ENCODE measurements around the gene LRRC47.

DNA sequence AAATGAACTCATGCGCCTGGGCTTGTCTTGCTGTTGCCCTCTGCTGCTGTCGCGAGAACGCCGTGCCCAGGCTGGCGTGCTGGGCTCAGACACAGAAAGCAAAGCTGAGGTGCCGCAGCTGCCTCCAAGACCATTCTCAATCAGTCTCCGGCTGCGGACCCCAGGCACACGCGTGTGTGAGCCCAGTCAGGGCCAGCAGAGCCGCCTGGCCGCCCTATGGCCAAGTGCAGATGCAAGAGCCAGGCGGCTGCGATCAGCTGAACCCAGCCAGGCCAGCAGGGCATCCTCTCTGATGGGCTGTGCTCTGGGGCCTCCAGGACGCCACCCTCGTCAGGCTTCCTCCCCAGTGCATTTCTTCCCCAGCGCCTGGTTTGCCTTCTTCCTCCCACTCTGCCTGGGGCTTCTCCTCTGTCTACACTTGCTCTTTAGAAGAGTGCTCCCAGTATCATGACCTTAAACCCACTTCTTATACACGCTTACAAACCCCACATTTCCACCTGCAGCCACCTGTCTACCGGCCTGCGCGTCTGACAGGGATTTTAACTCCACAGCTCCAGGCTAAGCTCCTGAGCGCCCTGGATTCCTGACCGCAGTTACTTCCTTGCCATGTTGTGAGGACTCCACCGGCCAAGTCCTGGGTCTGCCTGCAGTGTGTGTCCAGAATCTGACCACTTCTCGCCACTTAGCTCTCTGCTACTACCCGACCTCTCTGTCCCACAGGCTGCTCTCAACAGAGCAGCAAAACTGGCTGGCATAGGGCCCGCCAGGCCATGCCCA lies 21.7 kb upstream of the LRRC47 start:
- TF ChIP-seq, protein P1, sequence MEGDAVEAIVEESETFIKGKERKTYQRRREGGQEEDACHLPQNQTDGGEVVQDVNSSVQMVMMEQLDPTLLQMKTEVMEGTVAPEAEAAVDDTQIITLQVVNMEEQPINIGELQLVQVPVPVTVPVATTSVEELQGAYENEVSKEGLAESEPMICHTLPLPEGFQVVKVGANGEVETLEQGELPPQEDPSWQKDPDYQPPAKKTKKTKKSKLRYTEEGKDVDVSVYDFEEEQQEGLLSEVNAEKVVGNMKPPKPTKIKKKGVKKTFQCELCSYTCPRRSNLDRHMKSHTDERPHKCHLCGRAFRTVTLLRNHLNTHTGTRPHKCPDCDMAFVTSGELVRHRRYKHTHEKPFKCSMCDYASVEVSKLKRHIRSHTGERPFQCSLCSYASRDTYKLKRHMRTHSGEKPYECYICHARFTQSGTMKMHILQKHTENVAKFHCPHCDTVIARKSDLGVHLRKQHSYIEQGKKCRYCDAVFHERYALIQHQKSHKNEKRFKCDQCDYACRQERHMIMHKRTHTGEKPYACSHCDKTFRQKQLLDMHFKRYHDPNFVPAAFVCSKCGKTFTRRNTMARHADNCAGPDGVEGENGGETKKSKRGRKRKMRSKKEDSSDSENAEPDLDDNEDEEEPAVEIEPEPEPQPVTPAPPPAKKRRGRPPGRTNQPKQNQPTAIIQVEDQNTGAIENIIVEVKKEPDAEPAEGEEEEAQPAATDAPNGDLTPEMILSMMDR (IDR thresholded peaks at IDR 0.05), result no peak
- TF ChIP-seq POLR2AphosphoS5 (IDR thresholded peaks at IDR 0.05), result no peak
- no peak for TF ChIP-seq POLR2A (IDR thresholded peaks at IDR 0.05)
- no peak for TF ChIP-seq EP300 (IDR thresholded peaks at IDR 0.05)

All from stomach (tissue), 4 donors.